NCI-H146 (cell line): ENCODE measurements around the gene CABS1.

Source experiments
- DNase-seq: peaks from one replicate; lab custom pipeline; 2025; lab: John Stamatoyannopoulos, UW

The CABS1 gene

GRCh38 chr4:70334681-70335080 is at the start of gene CABS1:
Gene CABS1, plus strand, starts transcription at chr4:70334981. Its CDS starts 59 bp downstream, at chr4:70335040.
- no peak for DNase-seq

- DNase-seq = no peak
Measured at GRCh38 chr4:70288651-70289050, 46.1 kb upstream of the CABS1 start.

GRCh38 chr4:70291341-70291740 is 43.4 kb upstream of the CABS1 start:
- no peak for DNase-seq

- DNase-seq = no peak
Measured at GRCh38 chr4:70297576-70297975, 37.2 kb upstream of the CABS1 start.

- DNase-seq = no peak
Measured at GRCh38 chr4:70298051-70298450, 36.7 kb upstream of the CABS1 start.

GRCh38 chr4:70299643-70300042 is 35.1 kb upstream of the CABS1 start:
- no peak for DNase-seq

GRCh38 chr4:70300215-70300614 is 34.6 kb upstream of the CABS1 start:
- no peak for DNase-seq

- DNase-seq = no peak
Measured at GRCh38 chr4:70303090-70303489, 31.7 kb upstream of the CABS1 start.

- DNase-seq = no peak
Measured at GRCh38 chr4:70305601-70306000, 29.2 kb upstream of the CABS1 start.

GRCh38 chr4:70306076-70306475 is 28.7 kb upstream of the CABS1 start:
- DNase-seq = no peak

GRCh38 chr4:70313736-70314135 is 21.0 kb upstream of the CABS1 start:
- DNase-seq = no peak

GRCh38 chr4:70315928-70316327 is 18.9 kb upstream of the CABS1 start:
- DNase-seq = no peak

GRCh38 chr4:70326052-70326451 is 8.7 kb upstream of the CABS1 start:
- DNase-seq = no peak

- no peak for DNase-seq
Measured at GRCh38 chr4:70336043-70336442, 1.3 kb downstream of the CABS1 start.

GRCh38 chr4:70337886-70338420 is 3.2 kb downstream of the CABS1 start:
- no peak for DNase-seq

- DNase-seq = no peak
Measured at GRCh38 chr4:70356185-70356584, 21.4 kb downstream of the CABS1 start.

GRCh38 chr4:70359115-70359661 is 24.4 kb downstream of the CABS1 start:
- DNase-seq = no peak

GRCh38 chr4:70360460-70360859 is 25.7 kb downstream of the CABS1 start, which contains the start of gene SMR3A:
Gene SMR3A, plus strand, starts transcription at chr4:70360760. Its CDS starts 1,356 bp downstream, at chr4:70362116.
- no peak for DNase-seq

GRCh38 chr4:70364002-70364401 is 29.2 kb downstream of the CABS1 start:
- DNase-seq = no peak

GRCh38 chr4:70365479-70365878 is 30.7 kb downstream of the CABS1 start:
- peak; percentile 54 for DNase-seq

GRCh38 chr4:70367813-70368212 is 33.0 kb downstream of the CABS1 start:
- no peak for DNase-seq

GRCh38 chr4:70371987-70372386 is 37.2 kb downstream of the CABS1 start:
- DNase-seq = no peak

- DNase-seq = no peak
Measured at GRCh38 chr4:70372760-70373159, 38.0 kb downstream of the CABS1 start.

- DNase-seq = no peak
Measured at GRCh38 chr4:70380578-70380977, 45.8 kb downstream of the CABS1 start.
